AG09309 (cell line): ENCODE results near the gene CLIC1.

Experiments
- DNase-seq: peaks from one replicate; pipeline ENCODE4 v3.0.0-alpha.2; 2010; ENCODE audit warnings: low read depth
- H3K4me3 ChIP-seq: 2 replicates; pipeline ENCODE4 v1.5.1; 2011; ENCODE audit warnings: mild to moderate bottlenecking, low read depth, low read length, moderate library complexity; ENCODE audit not compliant: control insufficient read depth
- TF ChIP-seq, protein P1 (sequence below): IDR thresholded peaks from 2 replicates; pipeline ENCODE4 v1.5.1; 2011; ENCODE audit warnings: mild to moderate bottlenecking, low read depth, low read length, inconsistent platforms; ENCODE audit not compliant: insufficient read depth, control insufficient read depth; ENCODE audit errors: missing control alignments

Gene CLIC1

DNA sequence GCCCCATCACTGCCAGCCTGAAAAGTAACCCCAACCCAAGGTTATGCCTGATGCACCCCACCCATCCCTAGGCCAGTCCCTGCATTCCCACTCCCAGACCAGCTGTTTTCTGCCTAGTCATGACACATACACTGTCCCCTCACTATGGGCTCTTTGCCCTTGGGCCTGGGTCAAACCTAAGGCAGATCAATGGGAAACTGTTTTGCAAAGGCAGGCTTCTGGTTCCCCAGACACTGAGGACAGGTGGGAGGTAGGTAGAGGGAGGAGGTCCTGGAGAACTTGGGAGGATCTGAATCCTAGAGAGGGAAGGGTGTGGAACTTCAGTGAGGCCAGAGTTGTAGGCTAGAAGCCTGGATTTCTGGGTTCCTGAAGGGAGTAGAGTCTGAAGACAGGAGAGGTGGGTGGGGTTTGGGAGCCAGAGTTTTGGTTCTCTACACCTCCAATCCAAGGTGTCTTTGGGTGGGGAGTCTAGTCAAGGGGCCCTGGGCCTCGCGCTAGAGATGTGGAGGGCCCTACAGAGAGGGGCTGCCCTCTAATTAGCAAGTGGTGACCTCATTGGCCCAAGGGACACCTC lies 2.0 kb downstream of the CLIC1 start:
- no peak for DNase-seq
- H3K4me3 ChIP-seq, result peak overlapping the region; percentile 85
- TF ChIP-seq, protein P1, sequence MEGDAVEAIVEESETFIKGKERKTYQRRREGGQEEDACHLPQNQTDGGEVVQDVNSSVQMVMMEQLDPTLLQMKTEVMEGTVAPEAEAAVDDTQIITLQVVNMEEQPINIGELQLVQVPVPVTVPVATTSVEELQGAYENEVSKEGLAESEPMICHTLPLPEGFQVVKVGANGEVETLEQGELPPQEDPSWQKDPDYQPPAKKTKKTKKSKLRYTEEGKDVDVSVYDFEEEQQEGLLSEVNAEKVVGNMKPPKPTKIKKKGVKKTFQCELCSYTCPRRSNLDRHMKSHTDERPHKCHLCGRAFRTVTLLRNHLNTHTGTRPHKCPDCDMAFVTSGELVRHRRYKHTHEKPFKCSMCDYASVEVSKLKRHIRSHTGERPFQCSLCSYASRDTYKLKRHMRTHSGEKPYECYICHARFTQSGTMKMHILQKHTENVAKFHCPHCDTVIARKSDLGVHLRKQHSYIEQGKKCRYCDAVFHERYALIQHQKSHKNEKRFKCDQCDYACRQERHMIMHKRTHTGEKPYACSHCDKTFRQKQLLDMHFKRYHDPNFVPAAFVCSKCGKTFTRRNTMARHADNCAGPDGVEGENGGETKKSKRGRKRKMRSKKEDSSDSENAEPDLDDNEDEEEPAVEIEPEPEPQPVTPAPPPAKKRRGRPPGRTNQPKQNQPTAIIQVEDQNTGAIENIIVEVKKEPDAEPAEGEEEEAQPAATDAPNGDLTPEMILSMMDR, result no peak

GRCh38 chr6:31733734-31734133 lies 2.6 kb downstream of the CLIC1 start:
- H3K4me3 ChIP-seq, result no peak overlapping the region; the same call in 1 of the 2 replicates
- no peak for DNase-seq
- TF ChIP-seq, protein P1, result no peak

- no peak for DNase-seq
- TF ChIP-seq, protein P1, result no peak
- no peak overlapping the region for H3K4me3 ChIP-seq
Observed at GRCh38 chr6:31732029-31732428, 4.3 kb downstream of the CLIC1 start.

GRCh38 chr6:31730631-31731086 lies 5.7 kb downstream of the CLIC1 start:
- DNase-seq, result no peak
- peak overlapping the region; percentile 83 for H3K4me3 ChIP-seq
- TF ChIP-seq, protein P1, result no peak

DNA sequence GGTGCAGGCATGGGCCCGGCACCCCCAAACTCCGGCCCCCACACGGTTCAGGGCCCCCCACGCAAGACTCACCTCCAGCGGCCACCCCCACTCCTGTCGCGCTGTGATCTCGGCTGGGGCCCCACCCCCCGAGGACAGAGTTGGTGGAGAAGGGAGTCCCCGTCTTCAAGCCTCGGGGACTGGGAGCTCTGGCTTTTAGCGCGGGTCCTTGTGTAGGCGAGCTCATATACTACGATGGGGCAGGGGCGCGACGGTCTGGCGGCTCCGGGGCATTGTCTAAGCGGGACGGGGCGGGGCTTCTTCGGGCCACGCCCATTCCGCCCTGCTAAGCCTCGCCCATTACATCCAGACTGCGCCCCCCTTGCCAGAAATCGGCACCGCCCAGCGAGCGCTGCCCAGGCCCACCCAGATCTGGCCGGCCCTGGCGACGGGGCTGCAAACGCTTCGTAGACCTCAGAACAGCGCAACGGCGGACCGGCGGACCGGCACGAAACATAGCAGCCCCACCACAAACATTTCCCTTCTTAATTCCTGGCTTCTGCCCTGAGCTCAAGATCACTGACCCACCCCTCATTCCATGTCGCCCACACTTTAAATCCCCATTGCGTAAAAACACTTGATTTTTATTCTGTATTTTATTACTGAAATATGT lies 6.2 kb downstream of the CLIC1 start:
- DNase-seq, result no peak
- H3K4me3 ChIP-seq, result peak overlapping the region; percentile 83
- TF ChIP-seq, protein P1, result no peak

DNA sequence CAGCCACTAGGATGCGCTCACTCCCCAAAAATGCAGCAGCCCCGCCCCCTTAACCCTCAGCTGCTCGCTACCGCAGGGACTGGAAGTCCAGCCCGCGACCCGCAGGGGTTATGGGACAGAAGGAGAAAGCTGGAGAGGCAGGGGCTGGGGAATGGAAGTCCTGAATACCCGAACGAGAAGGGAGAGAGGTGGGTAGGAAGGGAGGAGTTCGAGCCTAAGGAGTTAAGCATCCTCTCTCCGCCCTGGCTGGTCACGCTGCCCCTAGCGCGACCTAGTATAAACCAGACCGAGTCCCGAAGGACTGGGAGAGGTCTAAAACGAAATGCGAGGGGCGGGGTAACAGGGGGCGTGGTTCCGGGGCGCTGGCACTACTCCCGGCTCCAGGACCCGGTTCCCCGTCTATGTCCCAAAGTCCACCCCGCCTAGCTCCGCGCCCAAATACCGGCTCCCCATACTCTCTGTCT lies 6.8 kb downstream of the CLIC1 start:
- TF ChIP-seq, protein P1, result no peak
- H3K4me3 ChIP-seq, result peak overlapping the region; percentile 83
- DNase-seq, result no peak
